A549 treated with RU486 at 1 μM for 4 hours (cell line): ENCODE results near the gene IL17REL. TPM values are rescaled to one million over a fixed set of nuclear protein-coding genes. Genes with fewer than 3 reads are reported as not detected.

Source experiments
- total RNA-seq: library from RNA; stranded (reverse); fragments of 200-300 nt; extraction: Qiagen RNA extraction; gene quantifications from 5 replicates; pipeline ENCODE4 v1.2.3, GENCODE V29; 2022; ENCODE audit warnings: low read depth

IL17REL gene
- total RNA-seq, result 0.02 TPM in 1 of 5 replicates, not detected in the others

GRCh38 chr22:50012211-50013181 is at the start of gene IL17REL:
IL17REL (minus strand) TSS chr22:50012765; CDS start chr22:50012646, 119 bp downstream.

GRCh38 chr22:50058061-50058905 is 45.7 kb upstream of the IL17REL start, which contains the start of gene TTLL8:
TTLL8 (minus strand) TSS chr22:50058298.

GRCh38 chr22:49960159-49961004 is 52.2 kb downstream of the IL17REL start, which contains the start of gene PIM3:
PIM3 (plus strand) TSS chr22:49960772; CDS start chr22:49960948, 176 bp downstream.

Other genes starting within 250 kb of the IL17REL start
- gene BRD1, start 184.9 kb downstream of the IL17REL start, total RNA-seq, result 12.1 to 15.6 TPM (median 14.7 TPM) in 5 replicates
- 8.0 to 12.1 TPM (median 11.6 TPM) in 5 replicates for gene ZBED4, start 158.9 kb downstream of the IL17REL start, total RNA-seq
- gene ALG12, start 94.3 kb downstream of the IL17REL start, total RNA-seq, result 5.2 to 12.3 TPM (median 11.1 TPM) in 5 replicates
- 17.3 to 28.1 TPM (median 26.9 TPM) in 5 replicates for gene CRELD2, start 94.1 kb downstream of the IL17REL start, total RNA-seq
- 21.6 to 43.2 TPM (median 37.1 TPM) in 5 replicates for gene PIM3, start 52.0 kb downstream of the IL17REL start, total RNA-seq
- gene TTLL8, start 45.5 kb upstream of the IL17REL start, total RNA-seq, result not detected in 5 replicates
- 0.05 to 0.06 TPM in 2 of 5 replicates, not detected in the others for gene MLC1, start 72.7 kb upstream of the IL17REL start, total RNA-seq
- gene MOV10L1, start 77.2 kb upstream of the IL17REL start, total RNA-seq, result not detected in 5 replicates
- gene PANX2, start 158.0 kb upstream of the IL17REL start, total RNA-seq, result 5.7 to 8.5 TPM (median 6.9 TPM) in 5 replicates
- 21.0 to 39.4 TPM (median 33.3 TPM) in 5 replicates for gene TRABD, start 173.1 kb upstream of the IL17REL start, total RNA-seq
- gene SELENOO, start 188.2 kb upstream of the IL17REL start, total RNA-seq, result 12.7 to 21.3 TPM (median 18.0 TPM) in 5 replicates
- 5.7 to 11.4 TPM (median 9.5 TPM) in 5 replicates for gene TUBGCP6, start 232.3 kb upstream of the IL17REL start, total RNA-seq
- gene HDAC10, start 238.5 kb upstream of the IL17REL start, total RNA-seq, result 6.3 to 11.7 TPM (median 9.3 TPM) in 5 replicates
- 17.6 to 25.8 TPM (median 22.1 TPM) in 5 replicates for gene MAPK12, start 248.9 kb upstream of the IL17REL start, total RNA-seq